ENCODE data around the gene MAGED2. TPM values are rescaled to one million over a fixed set of nuclear protein-coding genes. Genes with fewer than 3 reads are reported as not detected.
A peak's percentile ranks its signal among the peaks of the same experiment; 100 is the strongest.
"Not testable (repeated sequence)": the region's sequence is repeated elsewhere in the genome, so short reads cannot be mapped to it uniquely, and the experiment has no call there.

MAGED2 gene
- total RNA-seq, 1 donor from 2014 or later = 303 TPM

GRCh38 chrX:54785901-54786300 lies 21.6 kb upstream of the MAGED2 start:
- peak; percentile 40 for TF ChIP-seq CTCF (conservative IDR thresholded peaks at IDR 0.05)
- Mint-ChIP-seq H3K36me3 (no peaks in the 10 kb centered on the region), H3K4me1 (ENCODE audit: unreplicated experiment) (no peaks in the 10 kb centered on the region), H3K27me3 (no peaks in the 10 kb centered on the region), H3K27ac (no peak overlapping the region), H3K9me3 (peaks cover 5% of the 10 kb centered on the region), H3K4me3 (no peak overlapping the region)
- DNase-seq (ENCODE audit: extremely low spot score, unreplicated experiment) = no peak

DNA sequence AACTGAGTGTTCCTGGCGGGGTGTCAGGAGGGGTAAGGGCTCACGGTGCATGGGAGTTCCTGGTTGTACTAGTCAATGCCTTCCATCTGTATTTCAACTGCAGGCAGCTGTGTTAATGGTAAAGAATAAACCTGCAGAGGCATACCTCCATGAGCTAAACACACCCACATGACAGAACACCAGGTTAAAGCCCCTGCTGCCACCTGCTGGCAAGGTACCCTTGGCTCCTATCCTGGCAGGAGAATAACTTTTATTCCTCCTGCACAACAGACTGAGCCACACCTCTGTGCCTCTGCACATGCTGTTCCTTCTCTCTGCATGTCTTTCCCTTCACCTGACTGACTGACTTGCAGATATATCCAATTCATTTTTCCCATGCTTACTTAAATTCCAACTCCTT lies 20.6 kb upstream of the MAGED2 start:
- Mint-ChIP-seq H3K9me3 (peaks cover 5% of the 10 kb centered on the region), H3K4me3 (no peak overlapping the region), H3K36me3 (no peaks in the 10 kb centered on the region), H3K27me3 (no peaks in the 10 kb centered on the region), H3K4me1 (ENCODE audit: unreplicated experiment) (no peaks in the 10 kb centered on the region), H3K27ac (no peak overlapping the region)
- peak; percentile 42 for TF ChIP-seq CTCF (conservative IDR thresholded peaks at IDR 0.05)
- no peak for DNase-seq (ENCODE audit: extremely low spot score, unreplicated experiment)

DNA sequence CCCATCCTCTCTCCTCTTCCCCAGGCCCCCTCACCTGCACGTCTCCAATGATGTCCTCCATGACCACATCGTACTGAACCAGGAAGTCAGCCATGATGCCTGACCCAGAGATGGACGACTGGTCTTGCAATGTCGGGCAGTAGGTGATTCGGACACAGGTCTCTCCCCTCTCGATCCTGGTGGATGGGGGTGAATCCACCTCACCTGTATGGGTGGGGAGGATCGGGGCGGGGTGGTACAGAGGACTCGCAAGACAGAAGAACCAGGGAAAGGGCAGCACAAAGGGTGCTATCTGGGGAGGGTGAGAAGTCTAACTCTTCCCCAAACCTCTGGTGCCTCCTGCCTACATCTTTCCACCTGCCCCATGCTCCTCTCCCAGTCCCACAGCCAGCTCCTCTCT lies 19.1 kb upstream of the MAGED2 start:
- no peak for TF ChIP-seq CTCF (conservative IDR thresholded peaks at IDR 0.05)
- no peaks in the 10 kb centered on the region for H3K27me3 Mint-ChIP-seq
- H3K4me3 Mint-ChIP-seq = no peak overlapping the region
- H3K4me1 Mint-ChIP-seq (ENCODE audit: unreplicated experiment) = no peaks in the 10 kb centered on the region
- no peaks in the 10 kb centered on the region for H3K36me3 Mint-ChIP-seq
- DNase-seq (ENCODE audit: extremely low spot score, unreplicated experiment) = no peak
- no peak overlapping the region for H3K27ac Mint-ChIP-seq
- H3K9me3 Mint-ChIP-seq = no peaks in the 10 kb centered on the region

DNA sequence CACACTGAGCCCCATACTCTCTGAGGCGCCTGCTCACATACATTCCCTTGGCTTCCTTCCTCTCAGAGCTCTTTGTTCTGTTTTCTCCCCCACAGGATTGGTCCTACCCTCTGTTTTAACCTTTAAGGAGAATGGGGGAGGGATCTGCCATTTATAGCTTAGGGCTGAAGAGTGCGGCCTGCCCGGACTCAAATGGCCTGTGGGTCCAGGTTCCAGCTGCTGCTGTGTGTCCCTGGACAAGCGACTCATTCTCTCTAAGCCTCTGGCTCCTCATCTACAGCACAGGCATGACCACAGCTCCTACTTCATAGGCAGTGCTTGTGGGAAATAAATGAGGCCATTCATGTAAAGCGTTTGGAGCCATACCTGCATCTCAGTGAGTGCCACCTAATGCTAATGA lies 18.1 kb upstream of the MAGED2 start:
- H3K36me3 Mint-ChIP-seq; H3K4me3 Mint-ChIP-seq; H3K9me3 Mint-ChIP-seq; H3K27me3 Mint-ChIP-seq; H3K27ac Mint-ChIP-seq; H3K4me1 Mint-ChIP-seq (ENCODE audit: unreplicated experiment); DNase-seq (ENCODE audit: extremely low spot score, unreplicated experiment): not testable (repeated sequence)

- TF ChIP-seq CTCF (conservative IDR thresholded peaks at IDR 0.05) = no peak
- Mint-ChIP-seq H3K27ac (no peak overlapping the region), H3K36me3 (no peaks in the 10 kb centered on the region), H3K4me3 (no peak overlapping the region), H3K27me3 (no peaks in the 10 kb centered on the region), H3K4me1 (ENCODE audit: unreplicated experiment) (no peaks in the 10 kb centered on the region), H3K9me3 (no peaks in the 10 kb centered on the region)
- no peak for DNase-seq (ENCODE audit: extremely low spot score, unreplicated experiment)
These were observed 13.5 kb upstream of the MAGED2 start for GRCh38 chrX:54794028-54794427.

GRCh38 chrX:54794795-54795194 lies 12.8 kb upstream of the MAGED2 start:
- no peak overlapping the region for H3K4me3 Mint-ChIP-seq
- H3K27ac Mint-ChIP-seq = no peak overlapping the region
- no peaks in the 10 kb centered on the region for H3K36me3 Mint-ChIP-seq
- no peaks in the 10 kb centered on the region for H3K9me3 Mint-ChIP-seq
- no peaks in the 10 kb centered on the region for H3K4me1 Mint-ChIP-seq (ENCODE audit: unreplicated experiment)
- no peak for DNase-seq (ENCODE audit: extremely low spot score, unreplicated experiment)
- no peak for TF ChIP-seq CTCF (conservative IDR thresholded peaks at IDR 0.05)
- no peaks in the 10 kb centered on the region for H3K27me3 Mint-ChIP-seq
